Ovary (tissue), 3 donors: Measurements from ENCODE around the gene CCL15.

ENCODE experiments used
- EP300 ChIP-seq: sonication (generic); formaldehyde crosslinking; IDR thresholded peaks from one replicate; pipeline ENCODE4 v1.6.1; 2017; ENCODE audit warnings: antibody characterized with exemption
- POLR2A ChIP-seq: fragments of 450-650 bp; IDR thresholded peaks from one replicate; pipeline ENCODE4 v1.6.1; 2017; ENCODE audit warnings: antibody characterized with exemption, mild to moderate bottlenecking, moderate library complexity
- TF ChIP-seq, protein P1 (sequence below), 3 donors: fragments of 450-650 bp in 2 of 3; fragments of 200-600 bp in 1 of 3; IDR thresholded peaks; one replicate each; pipeline versions ENCODE4 v1.5.1 to v1.8.0; 2016 to 2022; ENCODE audit warnings: antibody characterized with exemption in 3 of 3, mild to moderate bottlenecking in 1 of 3
- donor health status: DM: no; HTN: no; CAD: no.

DNA sequence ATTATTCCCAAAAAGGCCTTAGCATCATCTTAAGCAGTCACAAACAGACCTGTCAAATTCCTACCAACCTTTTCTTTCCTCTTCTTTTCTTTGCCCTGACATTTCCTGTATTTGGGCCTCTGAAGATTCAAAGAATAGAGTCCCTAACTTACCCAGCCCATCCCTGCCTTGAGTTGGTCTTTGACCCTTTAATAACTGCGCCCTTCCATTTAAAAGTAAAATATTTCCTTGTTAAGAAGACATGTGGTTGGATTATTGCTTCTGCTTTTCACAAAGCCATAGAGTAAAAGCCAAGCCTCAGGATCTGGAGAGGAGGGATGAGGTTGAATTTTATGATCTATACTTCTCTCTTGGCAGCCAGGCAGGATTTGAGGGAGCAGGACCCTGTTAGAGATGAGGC, 29.6 kb upstream of the CCL15 start:
- TF ChIP-seq, protein P1, sequence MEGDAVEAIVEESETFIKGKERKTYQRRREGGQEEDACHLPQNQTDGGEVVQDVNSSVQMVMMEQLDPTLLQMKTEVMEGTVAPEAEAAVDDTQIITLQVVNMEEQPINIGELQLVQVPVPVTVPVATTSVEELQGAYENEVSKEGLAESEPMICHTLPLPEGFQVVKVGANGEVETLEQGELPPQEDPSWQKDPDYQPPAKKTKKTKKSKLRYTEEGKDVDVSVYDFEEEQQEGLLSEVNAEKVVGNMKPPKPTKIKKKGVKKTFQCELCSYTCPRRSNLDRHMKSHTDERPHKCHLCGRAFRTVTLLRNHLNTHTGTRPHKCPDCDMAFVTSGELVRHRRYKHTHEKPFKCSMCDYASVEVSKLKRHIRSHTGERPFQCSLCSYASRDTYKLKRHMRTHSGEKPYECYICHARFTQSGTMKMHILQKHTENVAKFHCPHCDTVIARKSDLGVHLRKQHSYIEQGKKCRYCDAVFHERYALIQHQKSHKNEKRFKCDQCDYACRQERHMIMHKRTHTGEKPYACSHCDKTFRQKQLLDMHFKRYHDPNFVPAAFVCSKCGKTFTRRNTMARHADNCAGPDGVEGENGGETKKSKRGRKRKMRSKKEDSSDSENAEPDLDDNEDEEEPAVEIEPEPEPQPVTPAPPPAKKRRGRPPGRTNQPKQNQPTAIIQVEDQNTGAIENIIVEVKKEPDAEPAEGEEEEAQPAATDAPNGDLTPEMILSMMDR (IDR thresholded peaks at IDR 0.05): no peak
- TF ChIP-seq POLR2A (no peak), EP300 (no peak)
